ENCODE data around the gene BRAF. TPM values are rescaled to one million over a fixed set of nuclear protein-coding genes. Genes with fewer than 3 reads are reported as not detected.
"Not testable (repeated sequence)": the region's sequence is repeated elsewhere in the genome, so short reads cannot be mapped to it uniquely, and the experiment has no call there.

BRAF gene
- total RNA-seq, 1 donor from 2014 or later, result 25.6 TPM

DNA sequence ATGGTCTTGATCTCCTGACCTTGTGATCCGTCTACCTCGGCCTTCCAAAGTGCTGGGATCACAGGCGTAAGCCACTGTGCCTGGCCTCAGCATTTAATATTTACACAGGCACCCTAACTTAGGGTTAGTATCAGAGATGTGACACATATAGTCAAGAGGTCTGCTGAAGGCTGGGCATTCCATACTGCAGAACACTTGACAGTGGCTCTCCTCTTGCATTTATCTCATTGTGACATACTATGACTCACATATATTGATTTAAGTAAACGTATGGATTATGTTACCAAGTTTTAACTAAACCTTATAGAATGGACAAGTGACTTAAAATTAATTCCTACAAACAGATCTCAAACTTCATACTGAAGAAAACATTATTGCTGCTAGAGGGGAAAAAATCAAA lies 36.6 kb downstream of the BRAF start:
- no peak for DNase-seq (ENCODE audit: low spot score)
- H3K36me3 Mint-ChIP-seq (ENCODE audit: low read depth), result no peaks in the 10 kb centered on the region
- H3K9me3 Mint-ChIP-seq, result no peaks in the 10 kb centered on the region
- no peak overlapping the region for H3K27ac Mint-ChIP-seq
- H3K4me3 Mint-ChIP-seq (ENCODE audit: low read depth), result no peak overlapping the region
- peaks cover 19% of the 10 kb centered on the region for H3K4me1 Mint-ChIP-seq (ENCODE audit: low read depth)
- intact Hi-C loops (cut with micrococcal nuclease), result no loop called here
- no peaks in the 10 kb centered on the region for H3K27me3 Mint-ChIP-seq (ENCODE audit: low read depth)

DNA sequence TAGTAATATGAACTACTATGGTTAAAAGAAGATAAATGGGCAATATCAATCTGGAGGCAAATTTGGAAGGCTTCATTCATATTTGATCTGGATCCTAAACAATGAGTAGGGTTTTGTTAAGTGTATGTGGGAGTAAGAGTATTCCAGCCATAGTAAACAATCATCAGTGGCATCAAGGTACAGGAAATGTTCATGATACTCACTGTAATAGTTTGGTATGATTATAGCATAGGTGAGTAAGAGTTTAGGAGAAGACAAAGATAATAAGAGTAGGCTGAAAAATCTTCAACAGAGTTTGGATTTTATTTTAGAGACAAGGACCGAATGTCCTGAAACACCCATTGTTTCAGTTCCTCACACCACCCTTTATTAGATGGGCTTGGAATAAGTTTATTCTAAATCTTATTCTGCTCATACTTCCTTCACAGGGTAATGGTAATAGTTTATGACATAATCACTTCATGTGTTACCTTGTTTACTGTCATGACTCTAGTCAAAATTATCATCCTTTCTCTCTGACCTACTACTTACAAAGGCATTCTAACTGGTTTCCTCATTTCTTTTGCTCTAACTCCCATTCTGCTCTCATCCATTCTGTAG lies 38.9 kb downstream of the BRAF start:
- no peaks in the 10 kb centered on the region for H3K9me3 Mint-ChIP-seq
- no peak for DNase-seq (ENCODE audit: low spot score)
- H3K27ac Mint-ChIP-seq, result no peak overlapping the region
- intact Hi-C loops (cut with micrococcal nuclease), result no loop called here
- peaks cover 28% of the 10 kb centered on the region for H3K4me1 Mint-ChIP-seq (ENCODE audit: low read depth)
- H3K36me3 Mint-ChIP-seq (ENCODE audit: low read depth), result no peaks in the 10 kb centered on the region
- H3K27me3 Mint-ChIP-seq (ENCODE audit: low read depth), result no peaks in the 10 kb centered on the region
- H3K4me3 Mint-ChIP-seq (ENCODE audit: low read depth), result no peak overlapping the region

DNA sequence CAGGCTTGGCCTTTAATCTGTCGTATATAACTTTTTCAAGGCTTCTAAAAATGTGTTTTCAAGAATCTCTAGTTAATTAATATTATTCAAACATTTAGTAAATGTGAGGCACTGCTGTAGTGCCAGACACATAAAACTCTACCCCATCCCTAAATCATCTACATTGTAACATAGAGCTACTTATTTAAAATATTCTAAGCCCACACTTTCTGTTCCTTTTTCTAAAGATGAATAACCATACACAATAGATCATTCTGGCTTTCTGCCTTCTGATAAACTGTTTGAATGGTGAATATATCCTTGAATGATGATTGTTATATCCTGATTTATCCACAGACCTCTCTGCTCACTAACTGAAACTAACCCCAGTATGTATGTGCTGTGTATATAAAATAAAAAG lies 41.4 kb downstream of the BRAF start:
- Mint-ChIP-seq H3K27ac (no peak overlapping the region), H3K27me3 (ENCODE audit: low read depth) (no peaks in the 10 kb centered on the region), H3K9me3 (no peaks in the 10 kb centered on the region), H3K4me1 (ENCODE audit: low read depth) (peaks cover 35% of the 10 kb centered on the region), H3K4me3 (ENCODE audit: low read depth) (no peak overlapping the region), H3K36me3 (ENCODE audit: low read depth) (peaks cover 9% of the 10 kb centered on the region)
- intact Hi-C loops (cut with micrococcal nuclease), result no loop called here
- no peak for DNase-seq (ENCODE audit: low spot score)

DNA sequence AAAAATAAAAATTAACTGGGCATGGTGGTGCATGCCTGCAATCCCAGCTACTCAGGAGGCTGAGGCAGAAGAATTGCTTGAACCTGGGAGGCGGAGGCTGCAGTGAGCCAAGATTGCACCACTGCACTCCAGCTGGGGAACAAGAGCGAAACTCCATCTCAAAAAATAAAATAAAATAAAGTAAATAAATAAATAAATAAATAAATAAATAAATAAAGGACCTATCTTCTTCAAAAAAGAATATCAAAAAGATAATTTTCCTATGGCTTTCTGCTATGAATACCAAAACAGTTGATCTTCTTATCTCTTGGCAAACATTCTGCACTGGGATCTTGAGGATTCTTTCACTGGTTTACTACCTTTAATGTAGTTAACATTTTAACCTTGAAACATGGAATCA lies 41.9 kb downstream of the BRAF start:
- DNase-seq (ENCODE audit: low spot score); H3K4me3 Mint-ChIP-seq (ENCODE audit: low read depth); intact Hi-C loops (cut with micrococcal nuclease); H3K9me3 Mint-ChIP-seq; H3K27me3 Mint-ChIP-seq (ENCODE audit: low read depth); H3K27ac Mint-ChIP-seq: not testable (repeated sequence)
- peaks cover 15% of the 10 kb centered on the region for H3K36me3 Mint-ChIP-seq (ENCODE audit: low read depth)
- peaks cover 32% of the 10 kb centered on the region for H3K4me1 Mint-ChIP-seq (ENCODE audit: low read depth)

DNA sequence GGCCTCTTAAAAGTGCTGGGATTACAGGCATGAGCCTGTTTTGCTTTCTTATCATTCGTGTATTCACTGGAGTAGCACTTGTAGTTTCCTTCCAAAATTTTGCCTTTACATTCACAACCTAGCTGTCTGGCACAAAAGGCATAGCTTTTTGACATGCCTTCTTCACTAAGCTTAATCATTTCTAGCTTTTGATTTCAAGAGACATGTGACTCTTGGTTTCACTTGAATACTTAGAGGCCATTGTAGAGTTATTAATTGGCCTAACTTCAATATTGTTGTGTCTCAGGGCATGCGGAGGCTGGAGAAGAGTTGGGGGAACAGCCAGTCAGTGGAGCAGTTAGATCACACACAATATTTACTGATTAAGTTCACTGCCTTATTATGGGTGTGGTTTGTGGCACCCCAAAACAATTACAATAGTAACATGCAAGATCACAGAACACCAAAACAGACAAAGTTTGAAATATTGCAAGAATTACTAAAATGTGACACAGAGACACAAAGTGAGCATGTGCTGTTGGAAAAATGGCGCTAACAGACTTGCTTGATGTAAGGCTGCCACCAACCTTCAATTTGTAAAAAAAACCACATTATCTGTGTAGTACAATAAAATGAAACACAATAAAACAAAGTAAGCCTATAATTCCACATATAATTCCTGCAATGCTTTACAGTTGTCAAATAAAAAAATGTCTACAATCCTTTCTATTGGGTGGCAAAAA lies 43.1 kb downstream of the BRAF start:
- DNase-seq (ENCODE audit: low spot score), result no peak
- Mint-ChIP-seq H3K27me3 (ENCODE audit: low read depth) (no peaks in the 10 kb centered on the region), H3K27ac (peak overlapping the region; percentile 3), H3K9me3 (no peaks in the 10 kb centered on the region), H3K36me3 (ENCODE audit: low read depth) (peaks cover 21% of the 10 kb centered on the region), H3K4me1 (ENCODE audit: low read depth) (peaks cover 41% of the 10 kb centered on the region), H3K4me3 (ENCODE audit: low read depth) (no peak overlapping the region)
- intact Hi-C loops (cut with micrococcal nuclease), result no loop called here

DNA sequence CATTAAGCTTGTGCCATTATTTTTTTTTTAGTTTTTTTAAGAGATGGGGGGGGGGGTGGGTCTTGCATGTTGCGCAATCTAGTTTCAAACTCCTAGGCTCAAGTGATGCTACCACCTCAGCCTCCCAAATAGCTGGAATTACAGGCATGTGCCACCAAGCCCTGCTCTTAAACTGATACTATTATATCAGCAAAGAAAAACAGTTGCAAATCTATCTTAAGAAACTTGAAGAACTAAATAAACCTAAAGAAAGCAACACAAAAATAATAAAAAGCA lies 47.5 kb downstream of the BRAF start:
- no peaks in the 10 kb centered on the region for H3K27me3 Mint-ChIP-seq (ENCODE audit: low read depth)
- DNase-seq (ENCODE audit: low spot score), result no peak
- intact Hi-C loops (cut with micrococcal nuclease), result loop anchor here (2.0 kb wide), 1 partner anchor 48 kb away; the partner anchor contains the start of gene BRAF
- no peaks in the 10 kb centered on the region for H3K9me3 Mint-ChIP-seq
- H3K4me1 Mint-ChIP-seq (ENCODE audit: low read depth), result peaks cover 46% of the 10 kb centered on the region
- peaks cover 35% of the 10 kb centered on the region for H3K36me3 Mint-ChIP-seq (ENCODE audit: low read depth)
- no peak overlapping the region for H3K4me3 Mint-ChIP-seq (ENCODE audit: low read depth)
- H3K27ac Mint-ChIP-seq, result no peak overlapping the region

DNA sequence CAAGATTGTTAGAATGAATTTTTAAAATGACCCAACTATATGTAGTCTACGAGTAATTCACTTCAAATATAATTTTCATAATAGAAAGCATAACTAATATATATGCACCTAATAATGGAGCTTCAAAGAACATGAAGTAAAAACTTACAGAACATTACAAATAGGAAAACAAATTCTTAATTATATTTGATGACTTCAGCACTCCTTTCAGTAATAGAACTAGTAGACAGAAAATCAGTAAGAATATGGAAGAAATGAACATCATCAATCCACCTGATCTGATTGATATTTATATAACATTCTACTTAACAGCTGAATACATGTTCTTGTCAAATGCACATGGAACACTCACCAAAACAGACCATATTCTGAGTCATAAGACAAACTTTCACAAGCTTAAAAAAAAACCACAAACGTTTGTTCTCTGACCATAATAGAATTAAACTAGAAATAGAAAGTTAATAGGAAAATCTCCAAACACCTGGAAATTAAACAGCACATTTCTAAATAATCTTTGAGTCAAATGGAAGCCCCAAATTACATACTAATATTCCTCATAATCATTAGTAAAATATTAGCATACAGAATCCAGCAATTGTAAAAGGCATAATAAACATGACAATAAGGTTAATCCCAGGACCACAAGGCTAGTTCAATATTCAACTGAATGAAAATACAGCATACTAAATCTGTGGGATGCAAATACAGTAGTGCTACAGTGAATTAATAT lies 48.0 kb downstream of the BRAF start:
- intact Hi-C loops (cut with micrococcal nuclease), result loop anchor here (2.0 kb wide), 1 partner anchor 48 kb away; the partner anchor contains the start of gene BRAF

DNA sequence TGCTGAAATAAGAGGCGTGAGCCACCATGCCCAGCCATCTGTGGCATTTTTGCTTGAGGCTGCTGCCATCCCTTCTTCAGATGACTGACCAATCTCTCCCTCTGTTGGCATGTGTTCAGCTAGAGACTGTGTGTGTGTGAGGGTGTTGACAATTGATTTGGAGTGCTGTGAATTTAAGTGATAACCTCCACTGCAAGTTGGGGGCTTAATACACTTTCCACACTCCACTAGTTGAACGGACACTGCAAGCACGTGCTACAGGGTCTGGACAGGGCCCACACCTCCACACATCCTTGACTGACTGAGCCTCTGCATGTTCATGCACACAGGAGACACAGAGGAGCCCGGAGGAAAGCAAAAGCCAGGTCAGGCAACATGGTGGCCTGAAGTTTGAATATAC lies 51.3 kb downstream of the BRAF start:
- H3K4me1 Mint-ChIP-seq (ENCODE audit: low read depth), result peaks cover 47% of the 10 kb centered on the region
- intact Hi-C loops (cut with micrococcal nuclease), result no loop called here
- no peak for DNase-seq (ENCODE audit: low spot score)
- H3K4me3 Mint-ChIP-seq (ENCODE audit: low read depth), result no peak overlapping the region
- peaks cover 32% of the 10 kb centered on the region for H3K36me3 Mint-ChIP-seq (ENCODE audit: low read depth)
- no peak overlapping the region for H3K27ac Mint-ChIP-seq
- H3K27me3 Mint-ChIP-seq (ENCODE audit: low read depth), result no peaks in the 10 kb centered on the region
- no peaks in the 10 kb centered on the region for H3K9me3 Mint-ChIP-seq

More for the DNA sequence above, 48.0 kb downstream of the BRAF start:
- H3K9me3 Mint-ChIP-seq, result no peaks in the 10 kb centered on the region
- no peak for DNase-seq (ENCODE audit: low spot score)
- H3K36me3 Mint-ChIP-seq (ENCODE audit: low read depth), result peaks cover 35% of the 10 kb centered on the region
- no peak overlapping the region for H3K27ac Mint-ChIP-seq
- H3K27me3 Mint-ChIP-seq (ENCODE audit: low read depth), result no peaks in the 10 kb centered on the region
- no peak overlapping the region for H3K4me3 Mint-ChIP-seq (ENCODE audit: low read depth)
- H3K4me1 Mint-ChIP-seq (ENCODE audit: low read depth), result peaks cover 45% of the 10 kb centered on the region

DNA sequence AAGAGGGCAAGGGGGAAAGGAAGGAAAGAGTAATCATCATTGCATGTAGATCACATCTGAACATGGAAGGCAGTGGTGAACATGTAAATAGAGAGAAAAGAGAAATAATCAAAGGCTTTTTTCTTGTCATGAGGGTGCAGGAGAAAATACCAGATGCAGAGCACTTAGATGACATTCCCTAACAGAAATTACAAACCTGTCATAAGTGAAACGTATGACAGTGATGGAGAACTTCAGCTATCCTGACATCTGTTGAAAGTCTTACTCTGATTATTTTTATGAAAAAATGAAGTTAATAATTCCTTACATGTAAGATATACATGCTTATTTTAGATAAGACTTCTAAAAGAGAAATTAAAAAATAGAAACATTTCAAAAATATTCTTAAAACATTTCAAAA lies 54.7 kb downstream of the BRAF start:
- no peaks in the 10 kb centered on the region for H3K9me3 Mint-ChIP-seq
- no peak overlapping the region for H3K4me3 Mint-ChIP-seq (ENCODE audit: low read depth)
- H3K27ac Mint-ChIP-seq, result no peak overlapping the region
- intact Hi-C loops (cut with micrococcal nuclease), result no loop called here
- H3K27me3 Mint-ChIP-seq (ENCODE audit: low read depth), result no peaks in the 10 kb centered on the region
- H3K36me3 Mint-ChIP-seq (ENCODE audit: low read depth), result peaks cover 23% of the 10 kb centered on the region
- no peak for DNase-seq (ENCODE audit: low spot score)
- peaks cover 28% of the 10 kb centered on the region for H3K4me1 Mint-ChIP-seq (ENCODE audit: low read depth)

DNA sequence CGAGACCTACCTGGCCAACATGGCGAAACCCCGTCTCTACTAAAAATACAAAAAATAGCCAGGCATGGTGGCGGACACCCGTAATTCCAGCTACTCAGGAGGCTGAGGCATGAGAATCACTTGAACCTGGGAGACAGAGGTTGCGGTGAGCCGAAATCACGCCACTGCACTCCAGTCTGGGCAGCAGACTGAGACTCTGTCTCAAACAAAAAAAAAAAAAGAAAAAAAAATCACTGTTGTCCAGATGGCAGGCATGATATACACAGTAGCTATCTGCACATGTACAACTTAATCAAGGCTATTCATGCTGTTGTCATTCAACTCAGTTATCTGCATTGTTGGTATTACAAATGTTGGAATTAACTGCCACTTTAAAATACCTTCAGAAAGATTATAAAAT lies 55.3 kb downstream of the BRAF start:
- DNase-seq (ENCODE audit: low spot score), result no peak
- peaks cover 26% of the 10 kb centered on the region for H3K4me1 Mint-ChIP-seq (ENCODE audit: low read depth)
- no peaks in the 10 kb centered on the region for H3K27me3 Mint-ChIP-seq (ENCODE audit: low read depth)
- peaks cover 4% of the 10 kb centered on the region for H3K9me3 Mint-ChIP-seq
- no peak overlapping the region for H3K4me3 Mint-ChIP-seq (ENCODE audit: low read depth)
- peaks cover 23% of the 10 kb centered on the region for H3K36me3 Mint-ChIP-seq (ENCODE audit: low read depth)
- H3K27ac Mint-ChIP-seq, result no peak overlapping the region
- intact Hi-C loops (cut with micrococcal nuclease), result no loop called here

DNA sequence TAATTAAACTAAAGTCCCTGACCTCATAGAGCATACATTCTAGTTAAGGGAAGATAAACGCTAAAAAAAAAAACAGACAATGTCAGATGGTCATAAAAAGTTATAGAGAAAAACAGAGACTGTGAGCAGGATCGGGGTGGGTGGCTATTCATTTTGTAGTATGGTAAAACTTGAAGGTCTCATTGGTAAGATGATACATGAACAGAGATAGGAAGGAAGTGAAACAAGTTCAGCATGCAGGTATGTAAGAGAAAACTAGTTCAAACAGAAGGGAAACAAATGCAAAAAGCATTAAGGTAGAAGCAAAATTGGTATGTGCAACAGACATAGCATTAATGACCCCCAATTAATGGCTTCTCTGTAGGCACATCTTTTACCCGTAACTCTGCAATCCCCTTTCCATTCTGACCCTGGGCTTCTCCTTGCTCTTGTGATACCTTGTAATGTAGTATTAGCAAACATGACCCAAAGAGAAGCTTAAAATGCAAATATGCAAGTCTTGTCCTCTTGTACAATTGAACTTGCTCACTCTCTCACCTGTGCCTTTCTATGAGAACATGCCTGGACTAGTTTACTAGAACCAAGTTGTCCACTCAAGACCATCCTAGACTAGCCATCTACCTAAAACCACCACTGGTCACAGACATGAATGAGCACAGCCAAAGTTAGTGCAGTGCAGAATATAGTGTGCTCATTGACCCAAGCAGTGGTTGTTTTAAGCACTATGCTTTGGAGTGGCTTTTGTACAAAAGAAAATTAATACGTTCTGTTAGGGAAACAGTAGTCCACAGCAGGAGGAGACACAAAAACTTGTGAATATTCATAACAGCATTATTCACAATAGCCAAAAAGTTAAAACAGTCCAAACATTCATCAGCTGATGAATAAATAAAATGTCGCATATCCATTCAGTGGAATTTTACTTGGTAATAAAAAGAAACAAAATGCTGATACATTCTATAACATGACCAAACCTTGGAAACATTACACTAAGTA lies 57.0 kb downstream of the BRAF start:
- Mint-ChIP-seq H3K4me3 (ENCODE audit: low read depth) (no peak overlapping the region), H3K4me1 (ENCODE audit: low read depth) (peaks cover 20% of the 10 kb centered on the region), H3K9me3 (peaks cover 10% of the 10 kb centered on the region), H3K27ac (no peak overlapping the region), H3K27me3 (ENCODE audit: low read depth) (no peaks in the 10 kb centered on the region), H3K36me3 (ENCODE audit: low read depth) (peaks cover 28% of the 10 kb centered on the region)
- intact Hi-C loops (cut with micrococcal nuclease), result no loop called here
- DNase-seq (ENCODE audit: low spot score), result no peak

DNA sequence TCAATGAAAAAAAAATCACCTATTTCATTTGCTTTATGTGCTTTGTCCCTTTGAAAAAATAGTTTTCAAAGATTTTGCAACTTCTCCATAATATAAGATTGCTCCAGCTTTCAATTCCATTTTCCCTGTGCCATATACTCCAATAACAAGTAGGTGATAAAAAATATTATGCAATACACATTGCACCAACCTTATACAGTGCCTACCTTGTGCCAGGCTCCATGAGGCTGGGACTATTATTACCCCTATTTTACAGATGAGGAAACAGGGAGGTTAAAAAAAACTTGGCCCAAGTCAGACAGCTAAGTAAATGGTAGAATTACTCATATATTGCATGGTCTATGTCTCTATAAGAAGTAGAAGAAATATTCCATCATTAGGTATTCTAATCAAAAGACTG lies 57.8 kb downstream of the BRAF start:
- H3K27me3 Mint-ChIP-seq (ENCODE audit: low read depth), result no peaks in the 10 kb centered on the region
- peaks cover 28% of the 10 kb centered on the region for H3K36me3 Mint-ChIP-seq (ENCODE audit: low read depth)
- no peak overlapping the region for H3K4me3 Mint-ChIP-seq (ENCODE audit: low read depth)
- H3K27ac Mint-ChIP-seq, result no peak overlapping the region
- peaks cover 10% of the 10 kb centered on the region for H3K9me3 Mint-ChIP-seq
- intact Hi-C loops (cut with micrococcal nuclease), result no loop called here
- no peak for DNase-seq (ENCODE audit: low spot score)
- peaks cover 20% of the 10 kb centered on the region for H3K4me1 Mint-ChIP-seq (ENCODE audit: low read depth)
